ENCODE results near the gene LAMB3. TPM values are rescaled to one million over a fixed set of nuclear protein-coding genes. Genes with fewer than 3 reads are reported as not detected.

Gene LAMB3
- total and polyA plus RNA-seq, 7 experiments from 2014 or later, result 0.11 to 5.7 (median 0.62) TPM

GRCh38 chr1:209629621-209630382 is 22.4 kb downstream of the LAMB3 start:
- ChIA-PET CTCF (interaction anchor here (0.9 to 1.4 kb wide), 2 partner anchors 23 to 60 kb away, joined by 3 to 5 read pairs; no protein-coding TSS in a partner anchor), POLR2A (no interaction called here)
- Mint-ChIP-seq H3K36me3 (peaks cover 0 to under 1% (median 0%) of the 10 kb centered on the region in 5 donors), H3K27me3 (no peaks in the 10 kb centered on the region), H3K9me3 (no peaks in the 10 kb centered on the region), H3K4me1 (peaks cover 1 to 15% (median 2%) of the 10 kb centered on the region in 7 donors), H3K4me3 (no peak overlapping the region), H3K27ac (peak overlapping the region in 1 of 9 donors; percentile 48)
- no peaks in the 10 kb centered on the region for H3K27me3 ChIP-seq (ENCODE audit: control insufficient read depth in 2 of 2, insufficient read depth in 2 of 2, low read length in 2 of 2)
- no peaks in the 10 kb centered on the region for H3K9me3 ChIP-seq (ENCODE audit: control insufficient read depth in 2 of 3, low read length in 3 of 3)
- intact Hi-C loops (cut with micrococcal nuclease), result no loop called here
- H3K4me1 ChIP-seq (ENCODE audit: control insufficient read depth in 2 of 2, insufficient read depth in 2 of 2, low read length in 2 of 2), result no peaks in the 10 kb centered on the region
- DNase-seq (no peak), ATAC-seq (no peak)
- no peak overlapping the region for H3K27ac ChIP-seq (ENCODE audit: low read depth, low read length)
- no peak overlapping the region for H3K4me3 ChIP-seq (ENCODE audit: low read length)
- no peaks in the 10 kb centered on the region for H3K36me3 ChIP-seq (ENCODE audit: control insufficient read depth in 2 of 3, insufficient read depth in 3 of 3, low read length in 3 of 3)

GRCh38 chr1:209628618-209629299 is 23.5 kb downstream of the LAMB3 start:
- Histone ChIP-seq H3K27ac (ENCODE audit: low read depth, low read length) (no peak overlapping the region), H3K4me3 (ENCODE audit: low read length) (no peak overlapping the region), H3K27me3 (ENCODE audit: control insufficient read depth in 2 of 2, insufficient read depth in 2 of 2, low read length in 2 of 2) (no peaks in the 10 kb centered on the region), H3K4me1 (ENCODE audit: control insufficient read depth in 2 of 2, insufficient read depth in 2 of 2, low read length in 2 of 2) (no peaks in the 10 kb centered on the region), H3K9me3 (ENCODE audit: control insufficient read depth in 2 of 3, low read length in 3 of 3) (no peaks in the 10 kb centered on the region), H3K36me3 (ENCODE audit: control insufficient read depth in 2 of 3, insufficient read depth in 3 of 3, low read length in 3 of 3) (no peaks in the 10 kb centered on the region)
- ChIA-PET POLR2A (no interaction called here), CTCF (interaction anchor here (0.9 kb wide), 1 partner anchor 24 kb away, joined by 3 read pairs; no protein-coding TSS in a partner anchor)
- Mint-ChIP-seq H3K27ac (peak overlapping the region in 1 of 9 donors; percentile 48), H3K4me1 (peaks cover 0 to 14% (median 3%) of the 10 kb centered on the region in 7 donors), H3K36me3 (no peaks in the 10 kb centered on the region), H3K9me3 (no peaks in the 10 kb centered on the region), H3K27me3 (no peaks in the 10 kb centered on the region), H3K4me3 (no peak overlapping the region)
- DNase-seq, result no peak
- ATAC-seq, result no peak
- intact Hi-C loops (cut with micrococcal nuclease), result loop anchor here in 1 of 2 donors (1.0 kb wide), 1 partner anchor 65 kb away; no protein-coding TSS in a partner anchor

DNA sequence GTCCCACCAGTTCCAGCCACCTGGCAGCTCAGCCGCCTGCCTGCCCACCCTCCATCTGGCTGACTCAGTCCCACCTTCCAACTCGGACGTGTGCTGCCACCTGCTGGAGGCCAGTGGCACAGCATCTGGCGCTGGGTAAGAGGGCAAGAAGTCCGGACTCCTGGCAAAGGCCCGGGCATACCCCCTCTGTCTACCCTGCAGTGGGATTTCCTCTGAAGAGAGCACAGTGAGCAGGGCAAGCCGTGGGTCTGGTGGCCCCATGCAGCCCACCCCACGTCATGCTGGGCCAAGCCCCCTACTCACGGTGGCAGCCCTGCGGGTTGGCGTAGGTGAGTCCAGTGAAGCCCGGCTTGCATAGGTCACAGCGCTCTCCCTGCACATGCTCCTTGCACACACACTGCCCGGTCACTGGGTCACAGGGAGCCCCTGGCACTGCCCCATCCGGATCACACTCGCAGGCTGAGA is 24.5 kb downstream of the LAMB3 start:
- H3K27ac ChIP-seq (ENCODE audit: low read depth, low read length), result no peak overlapping the region
- no peak overlapping the region for H3K4me3 ChIP-seq (ENCODE audit: low read length)
- no peak overlapping the region for H3K27ac Mint-ChIP-seq
- H3K4me1 ChIP-seq (ENCODE audit: control insufficient read depth in 2 of 2, insufficient read depth in 2 of 2, low read length in 2 of 2), result no peaks in the 10 kb centered on the region
- no peaks in the 10 kb centered on the region for H3K9me3 Mint-ChIP-seq
- peaks cover 0 to 14% (median 3%) of the 10 kb centered on the region in 7 donors for H3K4me1 Mint-ChIP-seq
- ATAC-seq (peak; percentile 79), DNase-seq (peak; percentile 29 to 85 (median 61))
- POLR2A ChIA-PET, result no interaction called here
- H3K36me3 ChIP-seq (ENCODE audit: control insufficient read depth in 2 of 3, insufficient read depth in 3 of 3, low read length in 3 of 3), result no peaks in the 10 kb centered on the region
- no peak overlapping the region for H3K4me3 Mint-ChIP-seq
- H3K36me3 Mint-ChIP-seq, result no peaks in the 10 kb centered on the region
- H3K9me3 ChIP-seq (ENCODE audit: control insufficient read depth in 2 of 3, low read length in 3 of 3), result no peaks in the 10 kb centered on the region
- CTCF ChIA-PET, result interaction anchor here (0.9 to 1.3 kb wide), 2 partner anchors 38 to 53 kb away, joined by 3 to 4 read pairs; no protein-coding TSS in a partner anchor
- no peaks in the 10 kb centered on the region for H3K27me3 Mint-ChIP-seq
- intact Hi-C loops (cut with micrococcal nuclease), result loop anchor here (1.0 to 2.0 kb wide), 6 partner anchors 25 to 120 kb away; no protein-coding TSS in a partner anchor
- H3K27me3 ChIP-seq (ENCODE audit: control insufficient read depth in 2 of 2, insufficient read depth in 2 of 2, low read length in 2 of 2), result no peaks in the 10 kb centered on the region

- no peaks in the 10 kb centered on the region for H3K9me3 Mint-ChIP-seq
- intact Hi-C loops (cut with micrococcal nuclease), result loop anchor here (1.0 to 2.0 kb wide), 5 partner anchors 25 to 120 kb away; no protein-coding TSS in a partner anchor
- Histone ChIP-seq H3K4me1 (ENCODE audit: control insufficient read depth in 2 of 2, insufficient read depth in 2 of 2, low read length in 2 of 2) (no peaks in the 10 kb centered on the region), H3K27me3 (ENCODE audit: control insufficient read depth in 2 of 2, insufficient read depth in 2 of 2, low read length in 2 of 2) (no peaks in the 10 kb centered on the region), H3K36me3 (ENCODE audit: control insufficient read depth in 2 of 3, insufficient read depth in 3 of 3, low read length in 3 of 3) (no peaks in the 10 kb centered on the region), H3K27ac (ENCODE audit: low read depth, low read length) (no peak overlapping the region), H3K9me3 (ENCODE audit: control insufficient read depth in 2 of 3, low read length in 3 of 3) (no peaks in the 10 kb centered on the region), H3K4me3 (ENCODE audit: low read length) (no peak overlapping the region)
- no peak overlapping the region for H3K4me3 Mint-ChIP-seq
- H3K27ac Mint-ChIP-seq, result peak overlapping the region in 1 of 9 donors; percentile 76
- no peaks in the 10 kb centered on the region for H3K36me3 Mint-ChIP-seq
- POLR2A ChIA-PET, result no interaction called here
- DNase-seq, result no peak
- CTCF ChIA-PET, result interaction anchor here (0.9 to 1.3 kb wide), 2 partner anchors 37 to 52 kb away, joined by 3 to 4 read pairs; no protein-coding TSS in a partner anchor
- H3K27me3 Mint-ChIP-seq, result no peaks in the 10 kb centered on the region
- peak; percentile 73 for ATAC-seq
- H3K4me1 Mint-ChIP-seq, result peaks cover 0 to 14% (median 3%) of the 10 kb centered on the region in 7 donors
These were observed 25.0 kb downstream of the LAMB3 start for GRCh38 chr1:209627027-209627731.

- ChIA-PET POLR2A (no interaction called here), CTCF (interaction anchor here (1.3 kb wide), 1 partner anchor 52 kb away, joined by 3 read pairs; no protein-coding TSS in a partner anchor)
- no peak overlapping the region for H3K4me3 Mint-ChIP-seq
- intact Hi-C loops (cut with micrococcal nuclease), result loop anchor here (1.0 to 2.0 kb wide), 5 partner anchors 24 to 121 kb away; no protein-coding TSS in a partner anchor
- Histone ChIP-seq H3K27me3 (ENCODE audit: control insufficient read depth in 2 of 2, insufficient read depth in 2 of 2, low read length in 2 of 2) (no peaks in the 10 kb centered on the region), H3K36me3 (ENCODE audit: control insufficient read depth in 2 of 3, insufficient read depth in 3 of 3, low read length in 3 of 3) (no peaks in the 10 kb centered on the region), H3K4me3 (ENCODE audit: low read length) (no peak overlapping the region), H3K27ac (ENCODE audit: low read depth, low read length) (no peak overlapping the region), H3K9me3 (ENCODE audit: control insufficient read depth in 2 of 3, low read length in 3 of 3) (no peaks in the 10 kb centered on the region), H3K4me1 (ENCODE audit: control insufficient read depth in 2 of 2, insufficient read depth in 2 of 2, low read length in 2 of 2) (no peaks in the 10 kb centered on the region)
- no peaks in the 10 kb centered on the region for H3K36me3 Mint-ChIP-seq
- no peak overlapping the region for H3K27ac Mint-ChIP-seq
- H3K9me3 Mint-ChIP-seq, result no peaks in the 10 kb centered on the region
- DNase-seq (no peak), ATAC-seq (no peak)
- H3K27me3 Mint-ChIP-seq, result no peaks in the 10 kb centered on the region
- H3K4me1 Mint-ChIP-seq, result peaks cover 0 to 14% (median 3%) of the 10 kb centered on the region in 7 donors
These were observed 25.7 kb downstream of the LAMB3 start for GRCh38 chr1:209626346-209627026.

- DNase-seq, result no peak
- Histone ChIP-seq H3K27ac (ENCODE audit: low read depth, low read length) (no peak overlapping the region), H3K9me3 (ENCODE audit: control insufficient read depth in 2 of 3, low read length in 3 of 3) (no peaks in the 10 kb centered on the region), H3K4me3 (ENCODE audit: low read length) (no peak overlapping the region), H3K4me1 (ENCODE audit: control insufficient read depth in 2 of 2, insufficient read depth in 2 of 2, low read length in 2 of 2) (no peaks in the 10 kb centered on the region), H3K27me3 (ENCODE audit: control insufficient read depth in 2 of 2, insufficient read depth in 2 of 2, low read length in 2 of 2) (no peaks in the 10 kb centered on the region), H3K36me3 (ENCODE audit: control insufficient read depth in 2 of 3, insufficient read depth in 3 of 3, low read length in 3 of 3) (no peaks in the 10 kb centered on the region)
- Mint-ChIP-seq H3K4me1 (peaks cover 0 to 12% (median 3%) of the 10 kb centered on the region in 7 donors), H3K27me3 (no peaks in the 10 kb centered on the region), H3K4me3 (no peak overlapping the region), H3K27ac (no peak overlapping the region), H3K36me3 (no peaks in the 10 kb centered on the region), H3K9me3 (no peaks in the 10 kb centered on the region)
- ChIA-PET CTCF (no interaction called here), POLR2A (no interaction called here)
- no peak for ATAC-seq
- intact Hi-C loops (cut with micrococcal nuclease), result loop anchor here in 1 of 2 donors (2.0 kb wide), 1 partner anchor 67 kb away; no protein-coding TSS in a partner anchor
These were observed 26.4 kb downstream of the LAMB3 start for GRCh38 chr1:209625791-209626285.

Measured in naive thymus-derived CD4-positive, alpha-beta T cell (primary cell).